ENCODE data around the gene REXO1. TPM values are rescaled to one million over a fixed set of nuclear protein-coding genes. Genes with fewer than 3 reads are reported as not detected.
A peak's percentile ranks its signal among the peaks of the same experiment; 100 is the strongest.
"Not testable (repeated sequence)": the region's sequence is repeated elsewhere in the genome, so short reads cannot be mapped to it uniquely, and the experiment has no call there.

REXO1 gene
- total and polyA plus RNA-seq, 3 donors from 2014 or later = 104 to 200 (median 149) TPM

GRCh38 chr19:1883784-1884183 is 35.5 kb upstream of the REXO1 start:
- peaks cover 36% of the 10 kb centered on the region for H3K4me1 ChIP-seq
- WGBS, 2 donors = 32 to 41% methylated on average over 8 of the region's 8 CpGs

DNA sequence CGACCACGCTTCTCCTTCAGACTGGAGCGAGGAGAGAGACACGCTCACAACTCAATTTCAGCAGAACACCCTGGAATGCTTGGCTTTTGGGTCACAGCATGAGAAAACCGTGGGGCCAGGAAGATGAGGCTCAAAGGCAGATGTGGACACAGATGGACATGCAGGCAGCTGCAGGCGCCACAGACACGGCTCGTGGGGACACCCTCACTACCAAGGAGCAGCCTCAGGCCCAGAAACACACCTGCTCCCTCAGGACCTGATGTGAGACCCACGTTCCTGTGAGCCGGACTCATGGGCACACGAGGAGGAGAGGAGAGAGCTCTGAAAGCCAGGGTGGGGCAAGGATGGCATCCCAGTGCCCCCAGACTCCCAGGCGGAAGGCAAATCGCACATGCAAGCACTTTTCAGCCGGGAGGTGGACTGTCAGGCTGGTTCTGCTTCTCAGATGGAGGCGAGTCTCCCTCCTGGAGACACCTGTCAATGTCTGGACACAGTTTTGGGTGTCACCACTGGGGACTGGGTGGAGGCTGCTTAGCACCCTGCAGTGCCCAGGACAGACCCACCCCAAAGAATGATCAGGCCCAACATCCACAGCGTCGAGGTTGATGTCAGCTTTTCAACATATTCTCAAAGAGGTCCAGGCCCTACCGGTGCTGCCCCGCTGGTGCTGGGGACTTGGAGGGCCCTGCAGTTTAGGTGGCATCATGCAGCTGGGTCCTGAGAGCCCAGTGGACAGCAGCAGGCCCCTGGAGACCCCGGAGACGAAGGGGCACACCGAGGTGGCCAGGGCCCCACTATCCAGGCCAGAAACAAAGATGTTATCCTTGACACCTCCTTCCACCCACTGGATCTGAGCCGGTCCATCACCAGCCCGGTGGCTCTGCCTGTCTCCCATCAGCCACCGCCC is 34.8 kb upstream of the REXO1 start:
- intact Hi-C loops (cut with DNase I; ENCODE audit: low total_unique reads) = no loop called here
- WGBS, 2 donors = 74 to 76% methylated on average over 12 to 23 of the region's 25 CpGs
- H3K4me1 ChIP-seq = peaks cover 33% of the 10 kb centered on the region

More at GRCh38 chr19:1883784-1884183, 35.5 kb upstream of the REXO1 start:
- Histone ChIP-seq H3K27ac (peak overlapping the region; percentile 11 to 85), H3K36me3 (ENCODE audit: low read depth, missing control alignments) (no peaks in the 10 kb centered on the region), H3K9me3 (no peaks in the 10 kb centered on the region), H3K27me3 (no peaks in the 10 kb centered on the region), H3K4me3 (peak overlapping the region in 1 of 2 donors; percentile 89)
- no peak for DNase-seq
- TF ChIP-seq CTCF (IDR thresholded peaks at IDR 0.05) (no peak), POLR2A (IDR thresholded peaks at IDR 0.05) (no peak)
- intact Hi-C loops (cut with DNase I; ENCODE audit: low total_unique reads) = no loop called here

DNA sequence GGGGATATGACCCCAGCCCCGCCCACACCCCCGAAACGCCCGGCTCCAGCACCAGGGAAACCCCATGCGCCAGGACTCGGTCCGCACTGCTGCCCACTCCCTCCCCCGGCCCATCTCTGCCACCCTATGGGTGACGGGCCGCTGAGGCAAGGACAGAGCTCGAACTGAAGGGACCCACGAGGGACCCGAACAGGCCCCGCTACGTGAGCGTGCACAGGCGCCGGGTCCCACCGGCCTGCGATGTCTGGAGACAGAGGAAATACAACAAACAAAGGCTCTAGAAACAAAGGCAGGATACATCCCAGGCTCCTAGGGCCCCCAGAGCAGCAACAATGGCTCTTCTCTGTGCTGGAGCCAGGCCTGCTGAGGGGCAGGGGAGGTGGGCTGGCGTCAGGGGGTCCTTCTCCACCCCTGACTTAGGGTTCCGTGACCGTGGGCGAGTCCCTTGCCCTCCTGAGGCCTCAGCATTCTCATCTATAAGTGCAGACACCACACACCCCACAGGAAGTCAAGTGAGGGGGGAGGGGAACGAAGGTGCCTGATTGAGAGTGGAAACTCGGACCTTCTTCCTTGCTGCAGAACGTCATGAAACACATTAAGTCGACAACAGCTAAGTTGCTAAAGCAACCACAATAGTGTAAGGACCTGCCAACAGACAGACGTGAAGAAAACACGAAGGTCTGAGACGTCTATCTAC is 34.0 kb upstream of the REXO1 start:
- Histone ChIP-seq H3K4me1 (peaks cover 27% of the 10 kb centered on the region), H3K9me3 (no peaks in the 10 kb centered on the region), H3K36me3 (ENCODE audit: low read depth, missing control alignments) (no peaks in the 10 kb centered on the region), H3K27me3 (no peaks in the 10 kb centered on the region), H3K4me3 (no peak overlapping the region), H3K27ac (no peak overlapping the region)
- DNase-seq = no peak
- 61 to 77% methylated on average over 31 of the region's 31 CpGs for WGBS, 2 donors
- intact Hi-C loops (cut with DNase I; ENCODE audit: low total_unique reads) = no loop called here
- no peak for TF ChIP-seq CTCF (IDR thresholded peaks at IDR 0.05)
- no peak for TF ChIP-seq POLR2A (IDR thresholded peaks at IDR 0.05)

More for the DNA sequence above, 34.8 kb upstream of the REXO1 start:
- Histone ChIP-seq H3K27ac (peak overlapping the region in 1 of 2 donors; percentile 11), H3K36me3 (ENCODE audit: low read depth, missing control alignments) (no peaks in the 10 kb centered on the region), H3K27me3 (no peaks in the 10 kb centered on the region), H3K9me3 (no peaks in the 10 kb centered on the region), H3K4me3 (no peak overlapping the region)
- no peak for DNase-seq
- TF ChIP-seq CTCF (IDR thresholded peaks at IDR 0.05) (no peak), POLR2A (IDR thresholded peaks at IDR 0.05) (no peak)

- DNase-seq; H3K9me3 ChIP-seq; H3K27ac ChIP-seq; H3K27me3 ChIP-seq; intact Hi-C loops (cut with DNase I; ENCODE audit: low total_unique reads); H3K4me3 ChIP-seq; H3K36me3 ChIP-seq (ENCODE audit: low read depth, missing control alignments): not testable (repeated sequence)
- WGBS, 2 donors = 68 to 89% methylated on average over 2 to 21 of the region's 44 CpGs
- H3K4me1 ChIP-seq = peaks cover 25% of the 10 kb centered on the region
Measured at GRCh38 chr19:1881393-1882088, 33.3 kb upstream of the REXO1 start.

Data from testis (tissue), 3 donors.